Measurements from ENCODE around the gene REG1A.

The REG1A gene

DNA sequence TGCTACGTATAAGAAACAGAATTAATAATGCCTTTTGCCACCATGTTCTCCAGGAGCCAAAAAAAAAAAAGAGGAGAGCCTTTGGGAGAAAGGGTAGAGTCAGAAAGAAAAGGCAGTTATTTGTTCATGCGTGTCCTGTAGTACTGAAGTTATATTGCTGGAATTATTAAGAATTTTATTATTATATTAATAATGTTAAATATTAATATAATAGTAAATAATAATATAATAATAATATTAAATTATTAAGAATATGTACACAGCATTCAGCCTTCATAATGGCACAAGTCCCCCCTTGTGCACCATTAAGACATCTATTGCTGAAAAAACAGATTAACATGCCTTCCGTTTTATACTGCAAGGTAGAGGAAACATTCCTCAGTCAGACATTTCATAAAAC lies 8.1 kb downstream of the REG1A start:
- H3K4me2 ChIP-seq (ENCODE audit: low read depth, low read length, poor library complexity, severe bottlenecking) = no peak overlapping the region

DNA sequence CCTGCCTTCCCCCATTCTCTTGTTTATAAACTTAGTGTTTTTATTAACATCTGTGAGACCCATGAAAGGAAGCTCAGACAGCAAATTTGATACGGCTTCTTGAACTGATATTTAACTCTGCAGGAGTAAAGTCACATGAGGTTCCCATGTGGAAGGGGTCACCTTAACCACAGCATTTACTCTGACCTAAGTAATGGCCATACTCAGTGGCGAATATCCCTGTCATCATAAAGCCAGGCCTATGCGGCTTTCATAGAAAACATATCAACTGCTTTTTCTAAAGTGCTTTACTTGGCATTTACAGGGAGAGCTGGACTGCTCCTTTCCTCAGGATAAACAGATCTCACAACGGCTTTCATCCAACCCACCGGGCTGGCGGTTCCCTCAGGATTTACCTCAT lies 9.0 kb downstream of the REG1A start:
- Histone ChIP-seq H3K27me3 (ENCODE audit: insufficient read depth, low read length, poor library complexity, severe bottlenecking) (no peaks in the 10 kb centered on the region), H3K9me3 (ENCODE audit: insufficient read depth, low read depth, low read length) (no peaks in the 10 kb centered on the region), H3K4me2 (ENCODE audit: low read depth, low read length, poor library complexity, severe bottlenecking) (no peak overlapping the region), H3K36me3 (ENCODE audit: insufficient read depth, low read length) (no peaks in the 10 kb centered on the region), H3K4me1 (ENCODE audit: insufficient read depth, low read length, poor library complexity, severe bottlenecking) (no peaks in the 10 kb centered on the region), H3K9me2 (replicated peaks; ENCODE audit: low read depth, low read length) (no peaks in the 10 kb centered on the region), H3K79me2 (ENCODE audit: insufficient read depth, low read length) (no peaks in the 10 kb centered on the region), H4K20me1 (ENCODE audit: insufficient read depth, low read length, poor library complexity, severe bottlenecking) (no peaks in the 10 kb centered on the region), H3K4me3 (ENCODE audit: low read length, poor library complexity, severe bottlenecking) (no peak overlapping the region), H2AFZ (ENCODE audit: low read length) (no peak overlapping the region), H3K9ac (ENCODE audit: low read depth, low read length, poor library complexity, severe bottlenecking) (no peak overlapping the region), H3F3A (ENCODE audit: low read depth) (no peaks in the 10 kb centered on the region)
- TF ChIP-seq EZH2phosphoT487 (IDR thresholded peaks at IDR 0.05; ENCODE audit: borderline replicate concordance) = no peak
- TF ChIP-seq, protein P1, sequence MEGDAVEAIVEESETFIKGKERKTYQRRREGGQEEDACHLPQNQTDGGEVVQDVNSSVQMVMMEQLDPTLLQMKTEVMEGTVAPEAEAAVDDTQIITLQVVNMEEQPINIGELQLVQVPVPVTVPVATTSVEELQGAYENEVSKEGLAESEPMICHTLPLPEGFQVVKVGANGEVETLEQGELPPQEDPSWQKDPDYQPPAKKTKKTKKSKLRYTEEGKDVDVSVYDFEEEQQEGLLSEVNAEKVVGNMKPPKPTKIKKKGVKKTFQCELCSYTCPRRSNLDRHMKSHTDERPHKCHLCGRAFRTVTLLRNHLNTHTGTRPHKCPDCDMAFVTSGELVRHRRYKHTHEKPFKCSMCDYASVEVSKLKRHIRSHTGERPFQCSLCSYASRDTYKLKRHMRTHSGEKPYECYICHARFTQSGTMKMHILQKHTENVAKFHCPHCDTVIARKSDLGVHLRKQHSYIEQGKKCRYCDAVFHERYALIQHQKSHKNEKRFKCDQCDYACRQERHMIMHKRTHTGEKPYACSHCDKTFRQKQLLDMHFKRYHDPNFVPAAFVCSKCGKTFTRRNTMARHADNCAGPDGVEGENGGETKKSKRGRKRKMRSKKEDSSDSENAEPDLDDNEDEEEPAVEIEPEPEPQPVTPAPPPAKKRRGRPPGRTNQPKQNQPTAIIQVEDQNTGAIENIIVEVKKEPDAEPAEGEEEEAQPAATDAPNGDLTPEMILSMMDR (conservative IDR thresholded peaks at IDR 0.05; ENCODE audit: low read length) = no peak

More for the DNA sequence above, 8.1 kb downstream of the REG1A start:
- Histone ChIP-seq H2AFZ (ENCODE audit: low read length) (no peak overlapping the region), H3K9ac (ENCODE audit: low read depth, low read length, poor library complexity, severe bottlenecking) (no peak overlapping the region), H3F3A (ENCODE audit: low read depth) (no peaks in the 10 kb centered on the region), H3K27me3 (ENCODE audit: insufficient read depth, low read length, poor library complexity, severe bottlenecking) (no peaks in the 10 kb centered on the region), H3K9me3 (ENCODE audit: insufficient read depth, low read depth, low read length) (no peaks in the 10 kb centered on the region), H3K9me2 (replicated peaks; ENCODE audit: low read depth, low read length) (no peaks in the 10 kb centered on the region), H3K79me2 (ENCODE audit: insufficient read depth, low read length) (no peaks in the 10 kb centered on the region), H3K4me1 (ENCODE audit: insufficient read depth, low read length, poor library complexity, severe bottlenecking) (no peaks in the 10 kb centered on the region), H3K36me3 (ENCODE audit: insufficient read depth, low read length) (no peaks in the 10 kb centered on the region), H3K4me3 (ENCODE audit: low read length, poor library complexity, severe bottlenecking) (no peak overlapping the region), H4K20me1 (ENCODE audit: insufficient read depth, low read length, poor library complexity, severe bottlenecking) (no peaks in the 10 kb centered on the region)
- TF ChIP-seq, protein P1 (conservative IDR thresholded peaks at IDR 0.05; ENCODE audit: low read length) = no peak
- TF ChIP-seq EZH2phosphoT487 (IDR thresholded peaks at IDR 0.05; ENCODE audit: borderline replicate concordance) = no peak

DNA sequence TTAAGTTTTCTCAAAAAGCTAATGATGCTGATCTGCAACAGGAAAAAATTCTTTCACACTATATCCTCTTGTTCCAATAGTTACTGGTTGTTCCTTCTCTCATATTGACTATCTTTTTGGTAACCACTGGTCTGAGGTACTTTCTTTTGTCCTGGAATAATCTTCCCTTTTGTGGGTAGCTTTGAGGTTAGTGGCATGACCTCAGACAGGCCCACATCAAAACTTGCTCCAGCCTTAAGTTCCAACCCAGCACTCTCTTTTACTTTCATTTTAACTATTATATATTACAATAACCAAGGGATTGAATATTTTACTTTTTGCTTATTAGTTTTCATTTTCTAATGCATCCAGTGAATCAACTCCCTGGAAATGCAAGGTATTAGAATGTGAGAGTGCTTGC lies 9.5 kb downstream of the REG1A start:
- Histone ChIP-seq H3K4me2 (ENCODE audit: low read depth, low read length, poor library complexity, severe bottlenecking) (no peak overlapping the region), H3K9me3 (ENCODE audit: insufficient read depth, low read depth, low read length) (no peaks in the 10 kb centered on the region), H3K79me2 (ENCODE audit: insufficient read depth, low read length) (no peaks in the 10 kb centered on the region), H4K20me1 (ENCODE audit: insufficient read depth, low read length, poor library complexity, severe bottlenecking) (no peaks in the 10 kb centered on the region), H3K36me3 (ENCODE audit: insufficient read depth, low read length) (no peaks in the 10 kb centered on the region), H3K9ac (ENCODE audit: low read depth, low read length, poor library complexity, severe bottlenecking) (no peak overlapping the region), H3K4me1 (ENCODE audit: insufficient read depth, low read length, poor library complexity, severe bottlenecking) (no peaks in the 10 kb centered on the region), H3K4me3 (ENCODE audit: low read length, poor library complexity, severe bottlenecking) (no peak overlapping the region), H3F3A (ENCODE audit: low read depth) (no peaks in the 10 kb centered on the region), H3K27me3 (ENCODE audit: insufficient read depth, low read length, poor library complexity, severe bottlenecking) (no peaks in the 10 kb centered on the region), H2AFZ (ENCODE audit: low read length) (no peak overlapping the region), H3K9me2 (replicated peaks; ENCODE audit: low read depth, low read length) (no peaks in the 10 kb centered on the region)
- TF ChIP-seq EZH2phosphoT487 (IDR thresholded peaks at IDR 0.05; ENCODE audit: borderline replicate concordance) = no peak
- TF ChIP-seq, protein P1 (conservative IDR thresholded peaks at IDR 0.05; ENCODE audit: low read length) = no peak

Measured in Loucy (cell line).